DMS153 (cell line): ENCODE measurements around the gene CCT2.

ENCODE experiments used
- DNase-seq: peaks from one replicate; lab custom pipeline; 2025; lab: John Stamatoyannopoulos, UW

Gene CCT2

GRCh38 chr12:69642531-69642930 is 57.3 kb downstream of the CCT2 start:
- no peak for DNase-seq

- DNase-seq: no peak
Observed at GRCh38 chr12:69644511-69644910, 59.3 kb downstream of the CCT2 start.

GRCh38 chr12:69645031-69645430 is 59.8 kb downstream of the CCT2 start:
- DNase-seq: no peak

GRCh38 chr12:69647178-69647577 is 61.9 kb downstream of the CCT2 start:
- DNase-seq: no peak

GRCh38 chr12:69648476-69648875 is 63.2 kb downstream of the CCT2 start:
- DNase-seq: no peak

- no peak for DNase-seq
Observed at GRCh38 chr12:69649529-69649928, 64.3 kb downstream of the CCT2 start.
